SK-N-SH (cell line): ENCODE results near the gene AP1S1. TPM values are rescaled to one million over a fixed set of nuclear protein-coding genes. Genes with fewer than 3 reads are reported as not detected.

Experiments
- CTCF ChIA-PET: fragments of 300-600, 350-600 bp; formaldehyde crosslinking; extraction: SDS; loops from one replicate; lab custom pipeline; 2021; lab: Yijun Ruan, JAX
- POLR2A ChIA-PET: fragments of 350-600 bp; sonication (Branson Sonifier 250); formaldehyde crosslinking; extraction: SDS; loops from one replicate; lab custom pipeline; 2020; ENCODE audit warnings: antibody characterized with exemption, inconsistent platforms; lab: Yijun Ruan, JAX
- DNase-seq: peaks from one replicate; pipeline ENCODE4 v3.0.0; 2012
- H2AFZ ChIP-seq: fragments of 200-600 bp; sonication (generic); 2 replicates; pipeline ENCODE4 v1.8.1; 2016; ENCODE audit warnings: antibody characterized with exemption, mild to moderate bottlenecking, low read depth
- H3F3A ChIP-seq: fragments of 200-600 bp; sonication (generic); replicated peaks from 2 replicates; pipeline ENCODE3; 2016; ENCODE audit warnings: antibody characterized with exemption, mild to moderate bottlenecking; ENCODE audit not compliant: insufficient read depth
- H3K27ac ChIP-seq, 2 experiments: fragments of 200-500 bp in 1 of 2; fragments of 200-600 bp in 1 of 2; sonication (Bioruptor generic) in 1 of 2; sonication (generic), shearing (Covaris generic) in 1 of 2; 2 replicates each; pipeline versions ENCODE4 v1.5.1 to v1.6.1; 2014 to 2016; ENCODE audit warnings: low read depth in 2 of 2, inconsistent platforms in 1 of 2, low read length in 1 of 2, mild to moderate bottlenecking in 1 of 2, mixed read lengths in 1 of 2
- H3K27me3 ChIP-seq: fragments of 200-600 bp; sonication (generic), shearing (Covaris generic); 2 replicates; pipeline ENCODE4 v1.6.1; 2016; ENCODE audit warnings: mixed run types; ENCODE audit not compliant: insufficient read depth
- H3K36me3 ChIP-seq, 2 experiments: fragments of 200-500 bp in 1 of 2; fragments of 200-600 bp in 1 of 2; sonication (Bioruptor generic) in 1 of 2; sonication (generic) in 1 of 2; replicated peaks in 1 of 2; 2 replicates each; pipeline versions ENCODE3 to v1.5.1; 2014 to 2016; ENCODE audit warnings: low read length in 1 of 2, mild to moderate bottlenecking in 1 of 2; ENCODE audit not compliant: insufficient read depth in 2 of 2, control insufficient read depth in 1 of 2
- H3K4me1 ChIP-seq, 2 experiments: fragments of 200-500 bp in 1 of 2; fragments of 200-600 bp in 1 of 2; sonication (Bioruptor generic) in 1 of 2; sonication (generic), shearing (Covaris generic) in 1 of 2; 2 replicates each; pipeline versions ENCODE4 v1.5.1 to v1.6.1; 2014 to 2016; ENCODE audit warnings: low read depth in 1 of 2, low read length in 1 of 2, mixed run types in 1 of 2; ENCODE audit not compliant: insufficient read depth in 2 of 2, control insufficient read depth in 1 of 2
- H3K4me2 ChIP-seq: fragments of 200-600 bp; sonication (generic), shearing (Covaris generic); 2 replicates; pipeline ENCODE4 v1.6.1; 2017; ENCODE audit warnings: mixed run types
- H3K4me3 ChIP-seq, 2 experiments: fragments of 200-500 bp in 1 of 2; fragments of 200-600 bp in 1 of 2; sonication (Bioruptor generic) in 1 of 2; sonication (generic), shearing (Covaris generic) in 1 of 2; 2 replicates each; pipeline versions ENCODE4 v1.5.1 to v1.8.1; 2014 to 2016; ENCODE audit warnings: low read depth in 2 of 2, inconsistent platforms in 1 of 2, low read length in 1 of 2, mild to moderate bottlenecking in 1 of 2, mixed read lengths in 1 of 2, moderate library complexity in 1 of 2
- H3K79me2 ChIP-seq: fragments of 200-600 bp; sonication (generic); 2 replicates; pipeline ENCODE4 v1.8.1; 2017; ENCODE audit warnings: mild to moderate bottlenecking; ENCODE audit not compliant: insufficient read depth
- H3K9ac ChIP-seq: fragments of 200-600 bp; sonication (generic); 2 replicates; pipeline ENCODE4 v1.6.1; 2017; ENCODE audit warnings: mixed run types
- H3K9me2 ChIP-seq: fragments of 200-600 bp; sonication (generic); 2 replicates; pipeline ENCODE4 v1.6.1; 2017; ENCODE audit warnings: mixed run types
- H3K9me3 ChIP-seq: fragments of 200-600 bp; sonication (generic); 2 replicates; pipeline ENCODE4 v1.6.1; 2017; ENCODE audit warnings: mixed run types, mild to moderate bottlenecking, moderate library complexity
- H4K20me1 ChIP-seq: fragments of 200-600 bp; sonication (generic); 2 replicates; pipeline ENCODE4 v1.6.1; 2017; ENCODE audit warnings: mild to moderate bottlenecking, mixed run types; ENCODE audit not compliant: insufficient read depth
- CHD2 ChIP-seq: fragments of 150-350 bp; IDR thresholded peaks from 2 replicates; pipeline ENCODE4 v1.6.1; 2018; ENCODE audit warnings: low read length; ENCODE audit not compliant: partially characterized antibody
- EZH2phosphoT487 ChIP-seq: fragments of 200-600 bp; sonication (generic); IDR thresholded peaks from 2 replicates; pipeline ENCODE4 v1.6.1; 2017; ENCODE audit warnings: low read depth, mixed run types, mild to moderate bottlenecking, antibody characterized with exemption, moderate library complexity, borderline replicate concordance
- FOSL2 ChIP-seq: IDR thresholded peaks from 2 replicates; pipeline ENCODE4 v1.4.0; 2012; ENCODE audit warnings: low read depth, mild to moderate bottlenecking, moderate library complexity, borderline replicate concordance
- GABPA ChIP-seq: IDR thresholded peaks from 2 replicates; pipeline ENCODE4 v1.4.0; 2012; ENCODE audit warnings: low read depth, mild to moderate bottlenecking
- GATA2 ChIP-seq: sonication (generic); formaldehyde crosslinking; IDR thresholded peaks from 2 replicates; pipeline ENCODE4 v1.5.0; 2020; ENCODE audit warnings: mild to moderate bottlenecking, missing genetic modification reagents
- JUND ChIP-seq: IDR thresholded peaks from 2 replicates; pipeline ENCODE4 v1.4.0; 2012
- NFIC ChIP-seq: IDR thresholded peaks from 2 replicates; pipeline ENCODE4 v1.4.0; 2012; ENCODE audit warnings: borderline replicate concordance
- TCF12 ChIP-seq: IDR thresholded peaks from 2 replicates; pipeline ENCODE4 v1.4.0; 2012
- YY1 ChIP-seq: IDR thresholded peaks from 2 replicates; pipeline ENCODE4 v1.4.0; 2012; ENCODE audit warnings: low read depth, mild to moderate bottlenecking
- ZBTB33 ChIP-seq: IDR thresholded peaks from 2 replicates; pipeline ENCODE4 v1.4.0; 2012; ENCODE audit warnings: low read depth, borderline replicate concordance
- WGBS: methylation state at CpG from one replicate; pipeline ENCODE4 v1.1.6; 2017; ENCODE audit warnings: low lambda C conversion rate; 5-methylcytosine and 5-hydroxymethylcytosine counted together
- polyA plus RNA-seq, 3 experiments: library from polyadenylated mRNA; depleted of rRNA; stranded (reverse); fragments of >200 nt; gene quantifications; 2 replicates each; pipeline ENCODE4 v1.2.3, GENCODE V29; 2012
- small RNA-seq, 7 experiments: library from RNA; depleted of rRNA; stranded (forward); fragments of <200 nt; gene quantifications; one replicate each; pipeline ENCODE3, GENCODE V24; 2012
- TF ChIP-seq, protein P1 (sequence below): fragments of 150-350 bp; IDR thresholded peaks from 2 replicates; pipeline ENCODE4 v1.6.1; 2017; ENCODE audit warnings: antibody characterized with exemption, low read length, low read depth, borderline replicate concordance
- TF ChIP-seq, protein P2 (sequence below): IDR thresholded peaks from 2 replicates; pipeline ENCODE4 v1.6.1; 2012; ENCODE audit warnings: mild to moderate bottlenecking, low read depth, low read length, moderate library complexity

The AP1S1 gene
- polyA plus RNA-seq, 1 of the 3 experiments (the other 2 are of a cell fraction), result 616 TPM

- Histone ChIP-seq H3K27ac (no peak overlapping the region), H3K9me2 (no peaks in the 10 kb centered on the region), H3K4me2 (no peak overlapping the region), H3K36me3 (peaks cover 29 to 43% of the 10 kb centered on the region in 2 experiments), H2AFZ (no peak overlapping the region), H3K79me2 (peaks cover 14% of the 10 kb centered on the region; the same call in 1 of the 2 replicates), H3K27me3 (no peaks in the 10 kb centered on the region), H3K9ac (no peak overlapping the region), H3K4me3 (no peak overlapping the region), H3K9me3 (no peaks in the 10 kb centered on the region), H3F3A (peaks cover 9% of the 10 kb centered on the region), H3K4me1 (peaks cover 4 to 6% of the 10 kb centered on the region in 2 experiments; a peak in 2 of 4 replicates), H4K20me1 (no peaks in the 10 kb centered on the region)
- ChIA-PET POLR2A (no interaction called here), CTCF (interaction anchor here (0.7 to 1.8 kb wide), 3 partner anchors 17 to 34 kb away, joined by 4 to 9 read pairs (median 4); no protein-coding TSS in a partner anchor)
- TF ChIP-seq, protein P1, sequence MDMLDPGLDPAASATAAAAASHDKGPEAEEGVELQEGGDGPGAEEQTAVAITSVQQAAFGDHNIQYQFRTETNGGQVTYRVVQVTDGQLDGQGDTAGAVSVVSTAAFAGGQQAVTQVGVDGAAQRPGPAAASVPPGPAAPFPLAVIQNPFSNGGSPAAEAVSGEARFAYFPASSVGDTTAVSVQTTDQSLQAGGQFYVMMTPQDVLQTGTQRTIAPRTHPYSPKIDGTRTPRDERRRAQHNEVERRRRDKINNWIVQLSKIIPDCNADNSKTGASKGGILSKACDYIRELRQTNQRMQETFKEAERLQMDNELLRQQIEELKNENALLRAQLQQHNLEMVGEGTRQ, result no peak
- TF ChIP-seq JUND, result no peak
- no peak for TF ChIP-seq NFIC
- no peak for TF ChIP-seq EZH2phosphoT487
- no peak for TF ChIP-seq FOSL2
- TF ChIP-seq ZBTB33, result no peak
- TF ChIP-seq YY1, result no peak
- TF ChIP-seq CHD2, result no peak
- TF ChIP-seq GATA2, result no peak
- TF ChIP-seq GABPA, result no peak
- no peak for TF ChIP-seq TCF12
- TF ChIP-seq, protein P2, sequence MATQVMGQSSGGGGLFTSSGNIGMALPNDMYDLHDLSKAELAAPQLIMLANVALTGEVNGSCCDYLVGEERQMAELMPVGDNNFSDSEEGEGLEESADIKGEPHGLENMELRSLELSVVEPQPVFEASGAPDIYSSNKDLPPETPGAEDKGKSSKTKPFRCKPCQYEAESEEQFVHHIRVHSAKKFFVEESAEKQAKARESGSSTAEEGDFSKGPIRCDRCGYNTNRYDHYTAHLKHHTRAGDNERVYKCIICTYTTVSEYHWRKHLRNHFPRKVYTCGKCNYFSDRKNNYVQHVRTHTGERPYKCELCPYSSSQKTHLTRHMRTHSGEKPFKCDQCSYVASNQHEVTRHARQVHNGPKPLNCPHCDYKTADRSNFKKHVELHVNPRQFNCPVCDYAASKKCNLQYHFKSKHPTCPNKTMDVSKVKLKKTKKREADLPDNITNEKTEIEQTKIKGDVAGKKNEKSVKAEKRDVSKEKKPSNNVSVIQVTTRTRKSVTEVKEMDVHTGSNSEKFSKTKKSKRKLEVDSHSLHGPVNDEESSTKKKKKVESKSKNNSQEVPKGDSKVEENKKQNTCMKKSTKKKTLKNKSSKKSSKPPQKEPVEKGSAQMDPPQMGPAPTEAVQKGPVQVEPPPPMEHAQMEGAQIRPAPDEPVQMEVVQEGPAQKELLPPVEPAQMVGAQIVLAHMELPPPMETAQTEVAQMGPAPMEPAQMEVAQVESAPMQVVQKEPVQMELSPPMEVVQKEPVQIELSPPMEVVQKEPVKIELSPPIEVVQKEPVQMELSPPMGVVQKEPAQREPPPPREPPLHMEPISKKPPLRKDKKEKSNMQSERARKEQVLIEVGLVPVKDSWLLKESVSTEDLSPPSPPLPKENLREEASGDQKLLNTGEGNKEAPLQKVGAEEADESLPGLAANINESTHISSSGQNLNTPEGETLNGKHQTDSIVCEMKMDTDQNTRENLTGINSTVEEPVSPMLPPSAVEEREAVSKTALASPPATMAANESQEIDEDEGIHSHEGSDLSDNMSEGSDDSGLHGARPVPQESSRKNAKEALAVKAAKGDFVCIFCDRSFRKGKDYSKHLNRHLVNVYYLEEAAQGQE, result no peak
- 94% methylated on average over 18 of the region's 19 CpGs for WGBS
- no peak for DNase-seq
Observed at GRCh38 chr7:101210143-101210542, 55.9 kb downstream of the AP1S1 start.

Small RNA genes lying within 50 kb of the gene (small RNA-seq; reads per million reads assigned to genes)
- gene MIR4653, result 0 to 0.39 (median 0) reads per million in 7 experiments

Other genes starting within 250 kb of the AP1S1 start
- gene MUC3A, start 204.9 kb upstream of the AP1S1 start, polyA plus RNA-seq (2012; rRNA removed), result 0.03 and 0.11 TPM in 2 replicates
- gene MUC12, start 184.9 kb upstream of the AP1S1 start, polyA plus RNA-seq (2012; rRNA removed), result 0.18 TPM in 1 of 2 replicates, not detected in the other
- gene MUC17, start 134.4 kb upstream of the AP1S1 start, polyA plus RNA-seq (2012; rRNA removed), result not detected in 2 replicates
- 2.5 and 2.9 TPM in 2 replicates for gene TRIM56, start 69.0 kb upstream of the AP1S1 start, polyA plus RNA-seq (2012; rRNA removed)
- 4,174 and 5,753 TPM in 2 replicates for gene SERPINE1, start 27.4 kb upstream of the AP1S1 start, polyA plus RNA-seq (2012; rRNA removed)
- 17.4 and 54.3 TPM in 2 replicates for gene VGF, start 11.1 kb downstream of the AP1S1 start, polyA plus RNA-seq (2012; rRNA removed)
- gene NAT16, start 25.8 kb downstream of the AP1S1 start, polyA plus RNA-seq (2012; rRNA removed), result 0.64 and 0.68 TPM in 2 replicates
- gene MOGAT3, start 46.6 kb downstream of the AP1S1 start, polyA plus RNA-seq (2012; rRNA removed), result not detected in 2 replicates
- gene PLOD3, start 63.1 kb downstream of the AP1S1 start, polyA plus RNA-seq (2012; rRNA removed), result 134 and 276 TPM in 2 replicates
- 71.6 and 101 TPM in 2 replicates for gene ZNHIT1, start 63.7 kb downstream of the AP1S1 start, polyA plus RNA-seq (2012; rRNA removed)
- 24.0 and 29.0 TPM in 2 replicates for gene CLDN15, start 83.3 kb downstream of the AP1S1 start, polyA plus RNA-seq (2012; rRNA removed)
- 1,071 and 1,313 TPM in 2 replicates for gene FIS1, start 90.6 kb downstream of the AP1S1 start, polyA plus RNA-seq (2012; rRNA removed)
- 62.4 and 66.7 TPM in 2 replicates for gene IFT22, start 167.3 kb downstream of the AP1S1 start, polyA plus RNA-seq (2012; rRNA removed)
- gene COL26A1, start 208.4 kb downstream of the AP1S1 start, polyA plus RNA-seq (2012; rRNA removed), result 0.05 and 0.06 TPM in 2 replicates